PC-9 (cell line): ENCODE measurements around the gene CCDC28B.

Experiments used
- EZH2 ChIP-seq: fragments of 200-600 bp; sonication (generic); IDR thresholded peaks from 2 replicates; pipeline ENCODE4 v1.8.0; 2017; ENCODE audit warnings: antibody characterized with exemption, low read depth
- TF ChIP-seq, protein P1 (sequence below): fragments of 200-600 bp; sonication (generic); conservative IDR thresholded peaks from 2 replicates; pipeline ENCODE4 v1.6.1; 2017; ENCODE audit warnings: mixed run types, antibody characterized with exemption, mild to moderate bottlenecking, moderate library complexity

DNA sequence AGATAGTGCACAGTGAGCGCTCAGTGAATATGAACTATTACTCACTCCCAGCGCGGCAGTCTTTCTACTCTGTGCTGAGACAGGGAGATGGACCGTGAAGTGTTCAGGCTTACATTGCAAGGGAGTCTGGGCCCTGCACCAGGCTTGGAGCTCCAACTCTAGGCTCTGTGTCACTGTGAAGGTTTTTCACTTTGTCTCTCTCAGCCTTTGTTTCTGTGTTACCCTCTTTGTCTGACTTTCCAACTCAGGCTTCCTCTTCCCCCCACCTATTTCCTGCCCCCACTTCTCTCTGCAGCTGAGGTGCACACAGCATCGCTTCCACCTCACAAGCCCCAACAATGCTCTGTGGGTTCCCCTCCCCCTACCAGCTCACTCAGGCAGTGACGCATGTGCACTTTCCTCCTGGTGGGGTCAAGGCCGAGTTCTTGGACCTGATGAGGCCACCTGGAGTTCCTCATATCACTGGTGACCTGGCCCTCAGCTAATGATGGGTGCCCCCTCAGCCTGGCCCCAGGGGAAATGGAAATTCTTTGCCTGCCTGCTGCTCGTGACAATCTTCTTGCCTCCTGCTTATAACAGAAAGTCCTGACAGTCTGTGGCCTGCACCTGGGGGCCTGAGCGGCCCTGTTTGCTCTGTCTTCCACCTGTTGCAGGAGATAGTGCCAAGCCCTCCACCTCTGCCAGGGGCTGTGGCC, 49.6 kb downstream of the CCDC28B start:
- TF ChIP-seq, protein P1, sequence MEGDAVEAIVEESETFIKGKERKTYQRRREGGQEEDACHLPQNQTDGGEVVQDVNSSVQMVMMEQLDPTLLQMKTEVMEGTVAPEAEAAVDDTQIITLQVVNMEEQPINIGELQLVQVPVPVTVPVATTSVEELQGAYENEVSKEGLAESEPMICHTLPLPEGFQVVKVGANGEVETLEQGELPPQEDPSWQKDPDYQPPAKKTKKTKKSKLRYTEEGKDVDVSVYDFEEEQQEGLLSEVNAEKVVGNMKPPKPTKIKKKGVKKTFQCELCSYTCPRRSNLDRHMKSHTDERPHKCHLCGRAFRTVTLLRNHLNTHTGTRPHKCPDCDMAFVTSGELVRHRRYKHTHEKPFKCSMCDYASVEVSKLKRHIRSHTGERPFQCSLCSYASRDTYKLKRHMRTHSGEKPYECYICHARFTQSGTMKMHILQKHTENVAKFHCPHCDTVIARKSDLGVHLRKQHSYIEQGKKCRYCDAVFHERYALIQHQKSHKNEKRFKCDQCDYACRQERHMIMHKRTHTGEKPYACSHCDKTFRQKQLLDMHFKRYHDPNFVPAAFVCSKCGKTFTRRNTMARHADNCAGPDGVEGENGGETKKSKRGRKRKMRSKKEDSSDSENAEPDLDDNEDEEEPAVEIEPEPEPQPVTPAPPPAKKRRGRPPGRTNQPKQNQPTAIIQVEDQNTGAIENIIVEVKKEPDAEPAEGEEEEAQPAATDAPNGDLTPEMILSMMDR: no peak
- no peak for TF ChIP-seq EZH2
